GM20431 (cell line): ENCODE measurements around the gene HEXIM2.
"Not testable (repeated sequence)": the region's sequence is repeated elsewhere in the genome, so short reads cannot be mapped to it uniquely, and the experiment has no call there.

Experiments used
- in situ Hi-C: fragments of 300-500 bp; cut with MseI, MboI; formaldehyde crosslinking; loops from one replicate; pipeline ENCODE4 v1.15.0; 2020; ENCODE audit warnings: low sequenced_read_pairs; ENCODE audit not compliant: unreplicated experiment

Gene HEXIM2

GRCh38 chr17:45197555-45198334, 36.1 kb downstream of the HEXIM2 start:
- in situ Hi-C loops: loop anchor here (10.0 kb wide), 1 partner anchor 63 kb away; the partner anchor contains the start of genes ACBD4 and PLCD3

- in situ Hi-C loops: no loop called here
Measured at GRCh38 chr17:45200701-45201100, 39.0 kb downstream of the HEXIM2 start.

GRCh38 chr17:45201457-45201856, 39.8 kb downstream of the HEXIM2 start:
- in situ Hi-C loops: no loop called here

- in situ Hi-C loops: not testable (repeated sequence)
Measured at GRCh38 chr17:45201880-45202279, 40.2 kb downstream of the HEXIM2 start.

- in situ Hi-C loops: loop anchor here (10.0 kb wide), 1 partner anchor 46 kb away; the partner anchor contains the start of gene SPATA32
Measured at GRCh38 chr17:45218895-45219661, 57.4 kb downstream of the HEXIM2 start.
